ENCODE results near the gene EXOC6B. TPM values are rescaled to one million over a fixed set of nuclear protein-coding genes. Genes with fewer than 3 reads are reported as not detected.

The EXOC6B gene
- total RNA-seq, 1 donor from 2014 or later = 45.3 TPM

GRCh38 chr2:72349016-72349415 lies 476.8 kb downstream of the EXOC6B start:
- no peak for DNase-seq

GRCh38 chr2:72347081-72347480 lies 478.8 kb downstream of the EXOC6B start:
- DNase-seq = peak; percentile 17

GRCh38 chr2:72341639-72342038 lies 484.2 kb downstream of the EXOC6B start:
- DNase-seq = no peak

- DNase-seq = no peak
Measured at GRCh38 chr2:72340665-72341064, 485.2 kb downstream of the EXOC6B start.

- DNase-seq = no peak
Measured at GRCh38 chr2:72338076-72338475, 487.8 kb downstream of the EXOC6B start.

- DNase-seq = no peak
Measured at GRCh38 chr2:72332720-72333119, 493.1 kb downstream of the EXOC6B start.

GRCh38 chr2:72330652-72331051 lies 495.2 kb downstream of the EXOC6B start:
- no peak for DNase-seq

GRCh38 chr2:72326759-72327158 lies 499.1 kb downstream of the EXOC6B start:
- DNase-seq = no peak

GRCh38 chr2:72325592-72326422 lies 500.0 kb downstream of the EXOC6B start:
- no peak for DNase-seq

- no peak for DNase-seq
Measured at GRCh38 chr2:72316774-72317173, 509.1 kb downstream of the EXOC6B start.

- no peak for DNase-seq
Measured at GRCh38 chr2:72300147-72300684, 525.6 kb downstream of the EXOC6B start.

- no peak for DNase-seq
Measured at GRCh38 chr2:72293620-72294019, 532.2 kb downstream of the EXOC6B start.

GRCh38 chr2:72292433-72292832 lies 533.4 kb downstream of the EXOC6B start:
- DNase-seq = no peak

GRCh38 chr2:72291059-72291458 lies 534.8 kb downstream of the EXOC6B start:
- no peak for DNase-seq

- no peak for DNase-seq
Measured at GRCh38 chr2:72289736-72290135, 536.1 kb downstream of the EXOC6B start.

GRCh38 chr2:72289283-72289682 lies 536.5 kb downstream of the EXOC6B start:
- DNase-seq = peak; percentile 32

GRCh38 chr2:72278046-72278445 lies 547.8 kb downstream of the EXOC6B start:
- no peak for DNase-seq

- DNase-seq = no peak
Measured at GRCh38 chr2:72276876-72277275, 549.0 kb downstream of the EXOC6B start.

GRCh38 chr2:72276356-72276755 lies 549.5 kb downstream of the EXOC6B start:
- no peak for DNase-seq

- DNase-seq = no peak
Measured at GRCh38 chr2:72275084-72275483, 550.7 kb downstream of the EXOC6B start.

- no peak for DNase-seq
Measured at GRCh38 chr2:72274380-72274797, 551.4 kb downstream of the EXOC6B start.

GRCh38 chr2:72273384-72273783 lies 552.4 kb downstream of the EXOC6B start:
- no peak for DNase-seq

- DNase-seq = peak; percentile 63
Measured at GRCh38 chr2:72271766-72272641, 553.8 kb downstream of the EXOC6B start.

Data from skin of body (tissue), 2 donors.